H1 (cell line): ENCODE results near the gene HARS1. TPM values are rescaled to one million over a fixed set of nuclear protein-coding genes. Genes with fewer than 3 reads are reported as not detected.

ENCODE experiments used
- ASH2L ChIP-seq: fragments of 200-600, 300-600 bp; sonication (generic); IDR thresholded peaks from one replicate; pipeline ENCODE4 v1.7.1; 2017; ENCODE audit warnings: low read length
- BACH1 ChIP-seq: IDR thresholded peaks from 2 replicates; pipeline ENCODE4 v1.6.1; 2012; ENCODE audit warnings: low read length, improper control_type of control experiment
- CBX5 ChIP-seq: fragments of 300-800, 300-1000 bp; sonication (generic); IDR thresholded peaks from 2 replicates; pipeline ENCODE4 v1.7.1; 2016; ENCODE audit warnings: antibody characterized with exemption, low read length, low read depth
- CHD1 ChIP-seq: IDR thresholded peaks from 2 replicates; pipeline ENCODE4 v1.6.1; 2012; ENCODE audit warnings: low read depth, low read length, improper control_type of control experiment
- CREB1 ChIP-seq: IDR thresholded peaks from 2 replicates; pipeline ENCODE4 v1.6.1; 2012; ENCODE audit warnings: inconsistent platforms
- GTF2F1 ChIP-seq: IDR thresholded peaks from 2 replicates; pipeline ENCODE4 v1.6.1; 2012; ENCODE audit warnings: low read depth, low read length, improper control_type of control experiment, borderline replicate concordance
- MAFK ChIP-seq: IDR thresholded peaks from 2 replicates; pipeline ENCODE4 v1.6.1; 2012; ENCODE audit warnings: low read depth, mild to moderate bottlenecking, improper control_type of control experiment, low read length
- POLR2AphosphoS5 ChIP-seq: IDR thresholded peaks from 2 replicates; pipeline ENCODE4 v1.6.1; 2011; ENCODE audit warnings: low read depth, low read length
- RBBP5 ChIP-seq: IDR thresholded peaks from 2 replicates; pipeline ENCODE4 v1.7.1; 2012; ENCODE audit warnings: low read depth, mild to moderate bottlenecking, inconsistent platforms, low read length, moderate library complexity, borderline replicate concordance
- SAP30 ChIP-seq: fragments of 300-600 bp; sonication (generic); IDR thresholded peaks from 2 replicates; pipeline ENCODE4 v1.7.1; 2012; ENCODE audit warnings: low read length, moderate library complexity, mild to moderate bottlenecking, inconsistent platforms; ENCODE audit not compliant: insufficient read depth, insufficient replicate concordance
- SIN3A ChIP-seq, 2 experiments: IDR thresholded peaks in 1 of 2; conservative IDR thresholded peaks in 1 of 2; 2 replicates each; pipeline ENCODE4 v1.6.1; 2011 to 2012; ENCODE audit warnings: low read length in 2 of 2, improper control_type of control experiment in 1 of 2, low read depth in 1 of 2, mild to moderate bottlenecking in 1 of 2
- SP1 ChIP-seq: IDR thresholded peaks from 2 replicates; pipeline ENCODE4 v1.6.1; 2011; ENCODE audit warnings: low read depth, low read length
- SP4 ChIP-seq: IDR thresholded peaks from 2 replicates; pipeline ENCODE4 v1.6.1; 2012; ENCODE audit warnings: low read length, inconsistent platforms
- SRF ChIP-seq: IDR thresholded peaks from 2 replicates; pipeline ENCODE4 v1.6.1; 2011; ENCODE audit warnings: mild to moderate bottlenecking, low read depth, low read length, moderate library complexity
- TBP ChIP-seq: IDR thresholded peaks from 2 replicates; pipeline ENCODE4 v1.6.1; 2011; ENCODE audit warnings: low read depth, low read length, improper control_type of control experiment
- TEAD4 ChIP-seq: IDR thresholded peaks from 2 replicates; pipeline ENCODE4 v1.6.1; 2012; ENCODE audit warnings: low read depth, low read length, inconsistent platforms, mixed read lengths
- polyA plus RNA-seq, 7 experiments: library from polyadenylated mRNA; depleted of rRNA in 3 of 7; stranded (reverse) in 5 of 7; unstranded in 2 of 7; fragments of >200 nt in 5 of 7; fragments of 200-250 nt in 2 of 7; gene quantifications; 1 replicate in 5 of 7; 2 replicates in 1 of 7; 4 replicates in 1 of 7; pipeline versions ENCODE4 v1.2.1 to v1.2.3, GENCODE V29; 2011 to 2013; ENCODE audit warnings: missing spikeins in 2 of 7, mixed read lengths in 2 of 7
- total RNA-seq: library from RNA; stranded (reverse); fragmentation: NEBNext Ultra II Directional; extraction: Animal tissue kit (Norgen Biotek cat#: 25700); gene quantifications from 2 replicates; pipeline ENCODE4 v1.2.1, GENCODE V29; 2021
- TF ChIP-seq, protein P1 (sequence below): IDR thresholded peaks from 2 replicates; pipeline ENCODE4 v1.6.1; 2011; ENCODE audit warnings: low read depth, mild to moderate bottlenecking, low read length; ENCODE audit not compliant: insufficient read depth
- TF ChIP-seq, protein P2 (sequence below): IDR thresholded peaks from 2 replicates; pipeline ENCODE4 v1.6.1; 2012; ENCODE audit warnings: low read length, inconsistent platforms

HARS1 gene
- total and polyA plus RNA-seq, 2 of the 8 experiments (the other 6 are each of a cell fraction or from before 2014, with no cell fraction given): 27.8 to 56.8 TPM

DNA sequence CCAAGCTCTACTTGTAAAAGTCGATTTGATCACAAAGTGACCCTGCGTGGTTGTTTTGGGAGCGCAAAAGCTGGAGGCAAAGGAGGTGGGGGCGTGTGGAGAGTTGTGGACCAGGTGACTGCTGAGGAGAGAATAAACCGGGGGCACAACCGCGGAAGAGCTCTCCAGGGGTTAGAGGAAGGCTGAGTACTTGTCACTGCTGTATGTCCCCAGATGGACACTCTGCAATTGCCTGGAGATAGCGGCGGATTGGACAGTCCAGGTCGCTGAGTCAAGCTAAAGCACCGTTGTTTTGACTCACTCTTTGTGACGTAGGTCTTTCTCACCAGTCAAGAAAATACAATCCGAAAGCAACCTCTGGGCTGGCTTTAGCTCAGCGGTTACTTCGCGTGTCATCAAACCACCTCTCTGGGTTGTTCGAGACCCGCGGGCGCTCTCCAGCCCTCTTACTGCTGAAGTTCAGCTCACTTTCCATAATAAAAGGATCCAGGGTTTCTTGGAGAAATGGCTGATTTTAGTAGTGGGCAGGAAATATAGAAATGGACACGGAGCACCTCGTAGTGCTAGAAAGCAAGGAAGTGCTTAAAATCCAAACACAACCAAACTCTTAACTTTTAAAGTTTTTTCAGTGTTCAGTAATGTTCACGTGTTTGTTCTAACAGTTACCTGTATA is 34.8 kb upstream of the HARS1 start (continued):
- TF ChIP-seq GTF2F1 (no peak), SAP30 (peak; percentile 17), RBBP5 (no peak), TBP (peak; percentile 99), MAFK (peak; percentile 66; the same call in 1 of the 2 replicates), BACH1 (peak; percentile 77; the same call in 1 of the 2 replicates), CBX5 (no peak), CHD1 (no peak), SRF (no peak), SP4 (no peak), SP1 (no peak), CREB1 (peak; percentile 88), SIN3A (conservative IDR thresholded peaks at IDR 0.05 in 1 of 2, IDR thresholded peaks at IDR 0.05 in 1 of 2; ENCODE audit: low read depth in 1 of 2, low read length in 2 of 2) (0 out of 4 replicates have a peak, but pooled peaks have one; percentile 35 to 52), POLR2AphosphoS5 (no peak), TEAD4 (no peak), ASH2L (peak; percentile 50)
- TF ChIP-seq, protein P1, sequence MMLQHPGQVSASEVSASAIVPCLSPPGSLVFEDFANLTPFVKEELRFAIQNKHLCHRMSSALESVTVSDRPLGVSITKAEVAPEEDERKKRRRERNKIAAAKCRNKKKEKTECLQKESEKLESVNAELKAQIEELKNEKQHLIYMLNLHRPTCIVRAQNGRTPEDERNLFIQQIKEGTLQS: no peak
- TF ChIP-seq, protein P2, sequence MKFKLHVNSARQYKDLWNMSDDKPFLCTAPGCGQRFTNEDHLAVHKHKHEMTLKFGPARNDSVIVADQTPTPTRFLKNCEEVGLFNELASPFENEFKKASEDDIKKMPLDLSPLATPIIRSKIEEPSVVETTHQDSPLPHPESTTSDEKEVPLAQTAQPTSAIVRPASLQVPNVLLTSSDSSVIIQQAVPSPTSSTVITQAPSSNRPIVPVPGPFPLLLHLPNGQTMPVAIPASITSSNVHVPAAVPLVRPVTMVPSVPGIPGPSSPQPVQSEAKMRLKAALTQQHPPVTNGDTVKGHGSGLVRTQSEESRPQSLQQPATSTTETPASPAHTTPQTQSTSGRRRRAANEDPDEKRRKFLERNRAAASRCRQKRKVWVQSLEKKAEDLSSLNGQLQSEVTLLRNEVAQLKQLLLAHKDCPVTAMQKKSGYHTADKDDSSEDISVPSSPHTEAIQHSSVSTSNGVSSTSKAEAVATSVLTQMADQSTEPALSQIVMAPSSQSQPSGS: peak; percentile 65; the same call in 1 of the 2 replicates
